NCI-H1930 (cell line): ENCODE data around the gene ZDHHC7.

Experiments used
- DNase-seq, 2 experiments: peaks; one replicate each; lab custom pipeline; 2025; lab: John Stamatoyannopoulos, UW

Gene ZDHHC7

DNA sequence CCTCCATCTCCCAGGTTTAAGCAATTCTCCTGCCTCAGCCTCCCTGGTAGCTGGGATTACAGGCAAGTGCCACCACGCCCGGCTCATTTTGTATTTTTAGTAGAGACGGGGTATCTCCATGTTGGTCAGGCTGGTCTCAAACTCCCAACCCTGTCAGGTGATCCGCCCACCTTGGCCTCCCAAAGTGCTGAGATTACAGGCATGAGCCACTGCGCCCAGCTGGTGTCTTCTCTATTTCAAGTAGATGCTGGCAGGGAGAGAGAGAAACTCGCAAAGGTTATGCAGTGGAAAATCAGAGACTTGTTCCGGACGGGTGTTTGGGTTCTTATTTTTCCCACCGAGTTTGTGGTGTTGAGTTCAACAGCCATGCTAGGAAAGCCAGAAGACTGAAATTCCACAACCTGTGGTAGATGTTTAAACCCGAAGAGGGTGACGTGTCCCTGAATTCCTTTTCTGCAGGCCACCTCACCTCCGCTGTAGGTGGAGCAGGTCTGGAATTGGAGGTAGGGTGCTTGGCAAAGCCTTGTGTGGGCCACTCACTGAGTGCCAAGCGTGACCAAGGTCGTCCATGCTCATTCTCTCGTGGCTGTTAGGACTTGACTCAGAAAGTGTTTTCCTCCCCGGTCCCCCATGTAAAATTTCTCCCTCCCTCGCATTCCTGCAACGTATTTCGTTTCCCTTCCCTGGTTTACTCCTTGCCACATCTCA lies 7.3 kb upstream of the ZDHHC7 start:
- no peak for DNase-seq

DNA sequence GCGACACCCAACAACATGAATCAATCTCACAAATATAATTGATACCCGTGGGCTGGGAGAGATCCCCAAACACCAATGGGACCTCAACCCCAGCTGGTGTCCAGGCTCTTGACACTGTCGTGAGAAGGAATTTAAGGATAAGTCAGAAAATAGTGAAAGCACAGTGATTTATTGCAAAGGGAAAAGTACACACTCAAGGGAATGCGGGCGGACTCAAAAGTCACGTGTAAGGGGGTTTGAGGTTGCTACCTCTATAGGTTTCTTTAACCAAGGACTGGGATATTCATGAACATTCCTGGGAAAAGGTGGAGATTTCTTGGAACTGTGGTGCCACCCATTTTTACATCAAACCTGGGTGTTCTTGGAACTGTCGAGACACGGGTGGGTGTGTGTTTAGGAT lies 6.3 kb upstream of the ZDHHC7 start:
- DNase-seq: no peak

DNA sequence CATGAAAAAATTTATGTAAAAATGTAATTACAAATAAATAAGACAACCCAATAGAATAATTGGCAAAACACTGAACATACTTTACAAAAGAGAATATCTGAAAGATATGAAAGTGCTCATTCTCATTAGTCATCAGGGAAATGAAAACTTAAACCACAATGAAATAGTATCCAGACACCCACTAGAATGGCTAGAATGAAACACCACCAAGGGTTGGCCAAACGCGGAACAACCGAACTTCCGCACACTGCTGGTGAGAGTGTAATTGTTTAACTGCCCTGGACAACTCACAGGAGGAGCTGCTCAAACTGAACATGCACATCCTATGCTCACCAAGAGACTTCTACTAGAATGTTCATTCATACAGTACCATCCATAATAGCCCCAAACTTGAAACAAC lies 5.8 kb upstream of the ZDHHC7 start:
- DNase-seq: no peak

GRCh38 chr16:85015481-85016187 lies 4.3 kb upstream of the ZDHHC7 start:
- no peak for DNase-seq

GRCh38 chr16:85014311-85014710 lies 3.0 kb upstream of the ZDHHC7 start:
- DNase-seq: no peak

- DNase-seq: no peak
Observed at GRCh38 chr16:85011846-85012284, 530 bp upstream of the ZDHHC7 start.

GRCh38 chr16:85010446-85010930 lies 847 bp downstream of the ZDHHC7 start:
- no peak for DNase-seq

GRCh38 chr16:85008271-85008670 lies 3.1 kb downstream of the ZDHHC7 start:
- no peak for DNase-seq

GRCh38 chr16:85007496-85008214 lies 3.7 kb downstream of the ZDHHC7 start:
- no peak for DNase-seq

- no peak for DNase-seq
Observed at GRCh38 chr16:85006639-85007038, 4.7 kb downstream of the ZDHHC7 start.

GRCh38 chr16:85005285-85006069 lies 5.9 kb downstream of the ZDHHC7 start:
- no peak for DNase-seq

- DNase-seq: no peak
Observed at GRCh38 chr16:85004587-85005205, 6.6 kb downstream of the ZDHHC7 start.

DNA sequence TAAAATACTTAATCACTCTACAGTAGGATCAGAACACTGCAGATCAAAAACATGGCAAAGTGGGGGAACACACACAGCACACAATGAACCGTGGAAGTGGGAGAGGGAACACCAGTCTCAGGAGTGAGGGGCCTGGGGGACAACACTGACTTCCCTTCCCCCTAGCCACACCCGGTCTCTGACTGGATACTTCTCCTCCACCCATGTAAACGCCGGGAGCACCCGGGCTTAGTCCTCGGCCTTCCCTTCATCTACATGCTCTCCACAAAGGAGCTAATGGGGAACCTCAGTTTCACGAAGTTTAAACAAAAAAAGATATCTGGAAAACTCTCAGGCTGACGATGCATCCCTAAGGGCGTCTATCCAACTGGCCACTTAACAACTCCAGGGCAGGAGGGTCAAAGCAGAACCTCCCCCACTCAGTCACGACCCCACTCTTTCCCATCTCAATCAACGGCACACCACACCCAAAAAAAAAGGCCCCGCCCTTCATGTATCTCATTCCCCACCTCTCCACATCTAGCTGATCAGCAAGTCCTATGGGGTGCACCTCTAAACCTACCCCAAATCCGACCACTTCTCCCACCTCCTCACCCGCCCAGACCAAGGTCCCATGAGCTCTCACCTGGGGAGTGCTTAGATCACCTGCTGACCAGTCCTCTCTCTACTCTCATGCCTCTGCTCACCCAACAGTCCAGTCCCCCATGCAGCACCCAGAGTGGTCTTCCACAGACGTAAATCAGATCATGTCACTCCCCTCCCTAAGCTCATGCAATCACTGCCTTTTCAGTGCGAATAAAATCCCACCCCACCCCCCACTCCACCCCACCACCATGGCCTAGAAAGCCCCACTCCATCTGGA lies 7.4 kb downstream of the ZDHHC7 start:
- no peak for DNase-seq

- DNase-seq: no peak
Observed at GRCh38 chr16:85003076-85003475, 8.3 kb downstream of the ZDHHC7 start.

- no peak for DNase-seq
Observed at GRCh38 chr16:85002608-85003007, 8.7 kb downstream of the ZDHHC7 start.

DNA sequence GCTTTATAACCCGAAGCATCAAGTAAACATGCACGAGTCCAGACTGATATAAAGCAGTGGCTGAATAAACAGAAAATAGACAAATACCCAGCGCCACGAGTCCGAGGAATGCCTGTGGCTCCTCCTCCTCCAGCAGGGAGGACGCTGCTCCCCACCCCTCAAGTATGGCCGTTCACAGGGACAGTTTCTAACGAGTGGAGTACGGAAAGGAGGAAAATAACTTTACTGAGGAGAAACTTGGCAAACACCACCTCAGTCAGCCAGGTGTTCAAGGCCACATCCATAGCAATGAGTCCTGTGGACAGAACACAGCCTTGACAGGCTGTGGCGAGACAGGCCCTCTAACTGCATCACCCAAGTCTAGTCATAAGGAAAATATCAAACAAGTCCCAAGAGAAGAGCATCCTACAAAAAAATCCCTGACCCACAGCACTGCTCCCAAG lies 9.2 kb downstream of the ZDHHC7 start:
- DNase-seq: no peak

- no peak for DNase-seq
Observed at GRCh38 chr16:84999857-85000480, 11.4 kb downstream of the ZDHHC7 start.

GRCh38 chr16:84999200-84999599 lies 12.1 kb downstream of the ZDHHC7 start:
- DNase-seq: no peak

DNA sequence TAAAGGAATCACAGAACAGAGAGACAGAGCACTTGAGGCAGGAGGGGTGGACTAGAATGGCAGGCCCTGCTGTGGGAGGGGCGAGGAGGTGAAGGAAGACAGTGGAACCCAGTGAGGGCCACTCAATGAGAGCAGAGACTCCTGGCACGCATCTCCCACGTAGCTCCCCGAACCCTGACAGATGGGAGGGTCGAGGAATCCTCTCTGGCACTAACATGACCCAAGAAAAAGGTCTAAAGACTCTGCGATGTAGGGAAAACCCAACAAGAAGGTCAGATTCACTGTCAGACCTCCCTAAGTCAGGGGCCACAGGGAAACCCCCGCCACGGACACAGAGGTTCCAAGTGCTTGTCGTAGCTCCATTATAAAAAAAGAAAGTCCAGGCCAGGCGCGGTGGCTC lies 15.0 kb downstream of the ZDHHC7 start:
- DNase-seq: no peak

- no peak for DNase-seq
Observed at GRCh38 chr16:84995663-84996062, 15.7 kb downstream of the ZDHHC7 start.
